Kidney epithelial cell (primary cell): ENCODE results near the gene SNTG2. TPM values are rescaled to one million over a fixed set of nuclear protein-coding genes. Genes with fewer than 3 reads are reported as not detected.

Experiments
- DNase-seq: peaks from one replicate; pipeline ENCODE4 v3.0.0-alpha.2; 2010; ENCODE audit warnings: low read depth
- H3K27me3 ChIP-seq: 2 replicates; pipeline ENCODE4 v1.6.0; 2011; ENCODE audit warnings: low read length; ENCODE audit not compliant: control insufficient read depth, insufficient read depth
- H3K36me3 ChIP-seq: 2 replicates; pipeline ENCODE4 v1.5.1; 2011; ENCODE audit warnings: low read length; ENCODE audit not compliant: control insufficient read depth, insufficient read depth
- H3K4me3 ChIP-seq: 2 replicates; pipeline ENCODE4 v1.5.1; 2011; ENCODE audit warnings: low read depth, mild to moderate bottlenecking, control low read depth, low read length
- total RNA-seq: library from RNA; depleted of rRNA; stranded (reverse); fragments of >200 nt; gene quantifications from 2 replicates; pipeline ENCODE4 v1.2.3, GENCODE V29; 2015
- TF ChIP-seq, protein P1 (sequence below): IDR thresholded peaks from 2 replicates; pipeline ENCODE4 v1.5.1; 2011; ENCODE audit warnings: mild to moderate bottlenecking, moderate library complexity, low read length, control low read depth, inconsistent platforms; ENCODE audit not compliant: insufficient read depth, poor library complexity, severe bottlenecking

The SNTG2 gene
- total RNA-seq, 1 donor from 2014 or later: 0.38 TPM

DNA sequence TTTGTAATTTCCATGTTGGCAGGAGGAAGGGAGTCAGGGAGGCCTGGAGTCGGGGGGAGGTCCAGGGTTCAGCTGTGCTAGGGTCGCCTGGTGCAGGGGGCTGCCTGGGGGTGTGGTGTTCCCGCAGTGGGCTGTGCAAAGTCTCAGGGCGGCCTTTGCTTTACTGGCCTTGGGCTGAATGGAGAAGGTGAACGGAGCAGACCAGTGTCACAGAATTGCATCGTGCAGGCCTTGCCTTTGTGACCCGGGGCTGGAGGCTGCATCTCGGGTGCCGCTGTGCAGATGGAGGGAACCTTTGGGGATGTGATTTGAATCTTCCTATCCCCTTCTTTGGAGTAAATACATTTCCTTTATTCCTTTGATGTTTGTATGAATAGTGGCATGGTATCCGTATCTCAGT lies 8.8 kb downstream of the SNTG2 start:
- no peak for DNase-seq
- no peaks in the 10 kb centered on the region for H3K27me3 ChIP-seq
- TF ChIP-seq, protein P1, sequence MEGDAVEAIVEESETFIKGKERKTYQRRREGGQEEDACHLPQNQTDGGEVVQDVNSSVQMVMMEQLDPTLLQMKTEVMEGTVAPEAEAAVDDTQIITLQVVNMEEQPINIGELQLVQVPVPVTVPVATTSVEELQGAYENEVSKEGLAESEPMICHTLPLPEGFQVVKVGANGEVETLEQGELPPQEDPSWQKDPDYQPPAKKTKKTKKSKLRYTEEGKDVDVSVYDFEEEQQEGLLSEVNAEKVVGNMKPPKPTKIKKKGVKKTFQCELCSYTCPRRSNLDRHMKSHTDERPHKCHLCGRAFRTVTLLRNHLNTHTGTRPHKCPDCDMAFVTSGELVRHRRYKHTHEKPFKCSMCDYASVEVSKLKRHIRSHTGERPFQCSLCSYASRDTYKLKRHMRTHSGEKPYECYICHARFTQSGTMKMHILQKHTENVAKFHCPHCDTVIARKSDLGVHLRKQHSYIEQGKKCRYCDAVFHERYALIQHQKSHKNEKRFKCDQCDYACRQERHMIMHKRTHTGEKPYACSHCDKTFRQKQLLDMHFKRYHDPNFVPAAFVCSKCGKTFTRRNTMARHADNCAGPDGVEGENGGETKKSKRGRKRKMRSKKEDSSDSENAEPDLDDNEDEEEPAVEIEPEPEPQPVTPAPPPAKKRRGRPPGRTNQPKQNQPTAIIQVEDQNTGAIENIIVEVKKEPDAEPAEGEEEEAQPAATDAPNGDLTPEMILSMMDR: no peak
- H3K36me3 ChIP-seq: no peaks in the 10 kb centered on the region
- H3K4me3 ChIP-seq: no peak overlapping the region

- TF ChIP-seq, protein P1: no peak
- no peak for DNase-seq
- no peak overlapping the region for H3K4me3 ChIP-seq
- no peaks in the 10 kb centered on the region for H3K27me3 ChIP-seq
- H3K36me3 ChIP-seq: no peaks in the 10 kb centered on the region
Measured at GRCh38 chr2:960061-960736, 9.6 kb downstream of the SNTG2 start.

DNA sequence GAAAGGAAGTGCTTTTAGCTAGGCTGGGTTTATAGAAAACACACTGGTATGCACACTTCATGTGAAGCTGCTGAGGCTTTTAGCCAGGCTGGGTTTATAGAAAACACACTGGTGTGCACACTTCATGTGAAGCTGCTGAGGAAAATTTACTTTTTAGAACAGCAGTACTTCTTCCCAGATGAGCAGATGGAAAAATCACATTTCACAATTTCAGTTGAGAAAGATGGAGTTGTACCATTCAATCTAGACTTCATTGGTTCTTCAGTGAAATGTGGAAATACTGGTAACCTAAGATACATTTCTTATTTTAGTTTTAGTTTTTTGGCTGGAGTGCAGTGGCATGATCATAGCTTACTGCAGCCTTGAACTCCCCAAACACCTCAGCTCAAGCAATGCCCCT lies 11.1 kb downstream of the SNTG2 start:
- no peaks in the 10 kb centered on the region for H3K27me3 ChIP-seq
- TF ChIP-seq, protein P1: no peak

DNA sequence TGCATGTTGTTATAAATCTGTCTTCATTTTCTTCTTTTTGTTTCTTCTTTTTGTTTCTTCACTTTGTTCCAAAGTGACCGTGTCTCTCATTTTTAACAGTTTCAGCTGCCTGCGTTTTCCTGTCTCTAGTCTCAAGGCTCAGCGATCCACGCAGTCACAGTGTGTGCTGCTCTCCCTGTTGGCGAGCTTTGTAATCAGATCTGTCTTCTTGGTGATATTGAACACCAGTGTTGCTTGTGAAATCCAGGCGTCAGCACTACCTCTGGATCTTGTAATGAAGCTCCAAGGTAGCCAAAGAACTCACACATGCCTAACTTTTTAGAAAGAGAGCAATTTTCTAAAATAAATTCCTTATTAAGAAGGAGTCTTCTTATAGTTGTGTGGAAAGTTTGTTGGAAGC lies 13.2 kb downstream of the SNTG2 start:
- no peak overlapping the region for H3K4me3 ChIP-seq
- DNase-seq: no peak
- TF ChIP-seq, protein P1: no peak
- H3K27me3 ChIP-seq: no peaks in the 10 kb centered on the region
- no peaks in the 10 kb centered on the region for H3K36me3 ChIP-seq

More for the DNA sequence above, 11.1 kb downstream of the SNTG2 start:
- no peak overlapping the region for H3K4me3 ChIP-seq
- no peak for DNase-seq
- H3K36me3 ChIP-seq: no peaks in the 10 kb centered on the region

DNA sequence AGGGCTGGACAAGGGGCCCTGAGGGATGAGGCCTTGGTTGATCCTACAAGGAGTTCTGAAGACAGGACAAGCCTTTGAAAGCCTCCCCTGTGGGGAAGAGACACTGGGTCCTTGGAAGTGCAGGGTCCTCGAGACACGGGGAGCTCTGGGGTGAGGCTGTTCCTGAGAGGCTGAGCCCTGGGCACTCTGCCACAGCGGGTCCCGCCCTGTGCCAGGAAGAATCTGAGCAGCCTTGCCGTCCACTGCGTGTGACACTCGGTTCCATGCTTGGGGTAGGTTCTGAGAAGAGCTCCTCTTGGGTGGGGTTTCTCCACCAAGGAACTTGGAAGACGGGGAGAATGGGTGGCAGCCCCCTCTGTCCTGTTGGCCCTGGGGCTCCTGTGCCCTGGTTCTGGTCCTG lies 13.9 kb downstream of the SNTG2 start:
- no peak for DNase-seq
- H3K36me3 ChIP-seq: no peaks in the 10 kb centered on the region
- no peak overlapping the region for H3K4me3 ChIP-seq
- no peaks in the 10 kb centered on the region for H3K27me3 ChIP-seq
- TF ChIP-seq, protein P1: no peak

GRCh38 chr2:965640-966147 lies 15.0 kb downstream of the SNTG2 start:
- H3K4me3 ChIP-seq: no peak overlapping the region
- no peak for DNase-seq
- TF ChIP-seq, protein P1: no peak
- H3K36me3 ChIP-seq: no peaks in the 10 kb centered on the region
- H3K27me3 ChIP-seq: no peaks in the 10 kb centered on the region
